Neural cell (in vitro differentiated cells): ENCODE data around the gene SLC25A4. TPM values are rescaled to one million over a fixed set of nuclear protein-coding genes. Genes with fewer than 3 reads are reported as not detected.

Source experiments
- H2AFZ ChIP-seq: fragments of 200-600, 300-800 bp; sonication (generic), shearing (Covaris generic); 2 replicates; pipeline ENCODE4 v1.6.0; 2014; ENCODE audit warnings: low read depth, mild to moderate bottlenecking, antibody characterized with exemption, low read length, moderate library complexity
- H3F3A ChIP-seq: fragments of 200-600 bp; shearing (Covaris generic); 2 replicates; pipeline ENCODE4 v1.6.1; 2016; ENCODE audit warnings: mild to moderate bottlenecking, moderate library complexity, mixed read lengths, antibody characterized with exemption, low read length; ENCODE audit not compliant: insufficient read depth, poor library complexity, severe bottlenecking
- H3K27ac ChIP-seq: fragments of 200-600, 300-800 bp; sonication (generic), shearing (Covaris generic); 2 replicates; pipeline ENCODE4 v1.5.1; 2014; ENCODE audit warnings: mild to moderate bottlenecking, low read length, moderate library complexity
- H3K27me3 ChIP-seq: fragments of 300-800, 200-600 bp; sonication (generic), shearing (Covaris generic); 2 replicates; pipeline ENCODE4 v1.6.0; 2014; ENCODE audit warnings: mild to moderate bottlenecking, low read depth, low read length, moderate library complexity; ENCODE audit not compliant: insufficient read depth
- H3K36me3 ChIP-seq: fragments of 300-800, 200-600 bp; sonication (generic), shearing (Covaris generic); 2 replicates; pipeline ENCODE4 v1.5.1; 2014; ENCODE audit warnings: mild to moderate bottlenecking, antibody characterized with exemption, low read length, moderate library complexity; ENCODE audit not compliant: insufficient read depth
- H3K4me2 ChIP-seq: fragments of 300-800, 200-600 bp; sonication (generic), shearing (Covaris generic); 2 replicates; pipeline ENCODE4 v1.6.0; 2014; ENCODE audit warnings: mild to moderate bottlenecking, low read length
- H3K4me3 ChIP-seq: fragments of 300-800, 200-600 bp; sonication (generic), shearing (Covaris generic); 2 replicates; pipeline ENCODE4 v1.5.1; 2014; ENCODE audit warnings: mild to moderate bottlenecking, low read length, moderate library complexity
- H3K79me2 ChIP-seq: fragments of 200-600 bp; shearing (Covaris generic); replicated peaks from 2 replicates; pipeline ENCODE4 v1.6.0; 2014; ENCODE audit warnings: mild to moderate bottlenecking, low read length, moderate library complexity; ENCODE audit not compliant: insufficient read depth
- H3K9ac ChIP-seq: fragments of 300-800, 200-600 bp; sonication (generic), shearing (Covaris generic); 2 replicates; pipeline ENCODE4 v1.6.1; 2016; ENCODE audit warnings: mild to moderate bottlenecking, low read length, mixed read lengths
- H3K9me2 ChIP-seq: fragments of 200-600 bp; shearing (Covaris generic); 2 replicates; pipeline ENCODE4 v1.6.1; 2016; ENCODE audit warnings: mild to moderate bottlenecking, low read length, mixed read lengths; ENCODE audit not compliant: insufficient read depth
- H3K9me3 ChIP-seq: fragments of 200-600, 300-800 bp; sonication (generic), shearing (Covaris generic); 2 replicates; pipeline ENCODE4 v1.6.1; 2016; ENCODE audit warnings: mild to moderate bottlenecking, mixed run types, low read length, moderate library complexity, mixed read lengths
- H4K20me1 ChIP-seq: fragments of 200-600 bp; shearing (Covaris generic); 2 replicates; pipeline ENCODE4 v1.6.1; 2016; ENCODE audit warnings: mild to moderate bottlenecking, mixed run types; ENCODE audit not compliant: insufficient read depth
- CTCF ChIP-seq: fragments of 450-650 bp; IDR thresholded peaks from 2 replicates; pipeline ENCODE4 v1.5.1; 2014; ENCODE audit warnings: antibody characterized with exemption, mild to moderate bottlenecking, moderate library complexity; ENCODE audit not compliant: poor library complexity, severe bottlenecking
- EP300 ChIP-seq: fragments of 450-650 bp; conservative IDR thresholded peaks from 2 replicates; pipeline ENCODE4 v1.6.1; 2014; ENCODE audit warnings: antibody characterized with exemption, mild to moderate bottlenecking, moderate library complexity; ENCODE audit not compliant: poor library complexity, severe bottlenecking
- EZH2 ChIP-seq: fragments of 200-600, 300-800 bp; shearing (Covaris generic), sonication (generic); IDR thresholded peaks from 2 replicates; pipeline ENCODE4 v1.6.1; 2014; ENCODE audit warnings: antibody characterized with exemption, low read length, borderline replicate concordance, mild to moderate bottlenecking; ENCODE audit not compliant: insufficient read depth, poor library complexity, severe bottlenecking
- MXI1 ChIP-seq: fragments of 450-650 bp; conservative IDR thresholded peaks from 2 replicates; pipeline ENCODE4 v1.6.1; 2014; ENCODE audit warnings: antibody characterized with exemption, mild to moderate bottlenecking; ENCODE audit not compliant: poor library complexity, severe bottlenecking
- POLR2AphosphoS5 ChIP-seq: IDR thresholded peaks from 2 replicates; pipeline ENCODE4 v1.6.1; 2012
- RAD21 ChIP-seq: fragments of 450-650 bp; conservative IDR thresholded peaks from 2 replicates; pipeline ENCODE4 v1.6.1; 2014; ENCODE audit warnings: antibody characterized with exemption, mild to moderate bottlenecking, moderate library complexity
- REST ChIP-seq: IDR thresholded peaks from 2 replicates; pipeline ENCODE4 v1.6.1; 2012; ENCODE audit warnings: borderline replicate concordance
- SMC3 ChIP-seq: fragments of 450-650 bp; conservative IDR thresholded peaks from 2 replicates; pipeline ENCODE4 v1.6.1; 2014; ENCODE audit warnings: antibody characterized with exemption, mild to moderate bottlenecking, moderate library complexity; ENCODE audit not compliant: poor library complexity
- TAF1 ChIP-seq: IDR thresholded peaks from 2 replicates; pipeline ENCODE4 v1.6.1; 2012; ENCODE audit warnings: low read depth
- polyA plus RNA-seq: library from polyadenylated mRNA; depleted of rRNA; stranded (reverse); fragments of >200 nt; gene quantifications from 2 replicates; pipeline ENCODE4 v1.2.3, GENCODE V29; 2014

The SLC25A4 gene
- polyA plus RNA-seq, 1 donor from 2014 or later = 140 TPM

GRCh38 chr4:185101354-185101890 is 41.6 kb upstream of the SLC25A4 start:
- Histone ChIP-seq H4K20me1 (no peaks in the 10 kb centered on the region), H3K36me3 (no peaks in the 10 kb centered on the region), H2AFZ (no peak overlapping the region), H3K9ac (no peak overlapping the region), H3K9me3 (no peaks in the 10 kb centered on the region), H3K79me2 (no peaks in the 10 kb centered on the region), H3K27me3 (no peaks in the 10 kb centered on the region), H3K4me3 (no peak overlapping the region), H3K4me2 (no peak overlapping the region), H3F3A (no peaks in the 10 kb centered on the region), H3K27ac (no peak overlapping the region), H3K9me2 (no peaks in the 10 kb centered on the region)
- TF ChIP-seq TAF1 (no peak), SMC3 (no peak), EP300 (no peak), EZH2 (no peak), RAD21 (no peak), REST (no peak), MXI1 (no peak), CTCF (no peak), POLR2AphosphoS5 (no peak)

GRCh38 chr4:185104733-185105132 is 38.3 kb upstream of the SLC25A4 start:
- TF ChIP-seq EP300 (no peak), EZH2 (no peak), REST (no peak), RAD21 (no peak), MXI1 (no peak), SMC3 (no peak), TAF1 (no peak), CTCF (no peak), POLR2AphosphoS5 (no peak)
- Histone ChIP-seq H3K9me3 (no peaks in the 10 kb centered on the region), H2AFZ (no peak overlapping the region), H4K20me1 (no peaks in the 10 kb centered on the region), H3K4me2 (no peak overlapping the region), H3K36me3 (no peaks in the 10 kb centered on the region), H3K27ac (no peak overlapping the region), H3K9ac (no peak overlapping the region), H3K79me2 (no peaks in the 10 kb centered on the region), H3K4me3 (no peak overlapping the region), H3K9me2 (no peaks in the 10 kb centered on the region), H3F3A (no peaks in the 10 kb centered on the region), H3K27me3 (no peaks in the 10 kb centered on the region)
